B cell (primary cell): Measurements from ENCODE around the gene MED20.

Experiments
- EZH2 ChIP-seq: IDR thresholded peaks from 2 replicates; pipeline ENCODE4 v1.6.1; 2012; ENCODE audit warnings: borderline replicate concordance, low read depth, mild to moderate bottlenecking, moderate library complexity, low read length; ENCODE audit not compliant: insufficient read depth, poor library complexity, severe bottlenecking
- TF ChIP-seq, protein P1 (sequence below): fragments of 200-600 bp; IDR thresholded peaks from one replicate; pipeline ENCODE4 v1.8.0; 2022; ENCODE audit warnings: antibody characterized with exemption, mild to moderate bottlenecking

DNA sequence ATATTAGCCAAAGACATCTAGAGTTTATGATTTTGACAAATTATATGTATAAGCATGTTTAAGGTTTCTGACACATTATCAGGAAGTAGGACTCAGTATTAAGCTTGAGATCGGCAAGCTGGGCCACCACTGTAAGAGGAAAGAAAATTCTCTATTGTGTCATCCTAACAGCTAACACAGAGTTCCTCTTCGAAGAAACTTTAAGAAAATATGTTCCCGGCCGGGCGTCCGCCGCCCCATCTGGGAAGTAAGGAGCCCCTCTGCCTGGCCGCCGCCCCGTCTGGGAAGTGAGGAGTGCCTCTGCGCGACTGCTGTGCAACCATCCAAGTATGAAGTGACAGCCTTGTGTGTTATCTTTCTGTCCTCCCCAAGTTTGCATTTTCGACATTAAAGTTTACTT is 48.8 kb downstream of the MED20 start:
- TF ChIP-seq, protein P1, sequence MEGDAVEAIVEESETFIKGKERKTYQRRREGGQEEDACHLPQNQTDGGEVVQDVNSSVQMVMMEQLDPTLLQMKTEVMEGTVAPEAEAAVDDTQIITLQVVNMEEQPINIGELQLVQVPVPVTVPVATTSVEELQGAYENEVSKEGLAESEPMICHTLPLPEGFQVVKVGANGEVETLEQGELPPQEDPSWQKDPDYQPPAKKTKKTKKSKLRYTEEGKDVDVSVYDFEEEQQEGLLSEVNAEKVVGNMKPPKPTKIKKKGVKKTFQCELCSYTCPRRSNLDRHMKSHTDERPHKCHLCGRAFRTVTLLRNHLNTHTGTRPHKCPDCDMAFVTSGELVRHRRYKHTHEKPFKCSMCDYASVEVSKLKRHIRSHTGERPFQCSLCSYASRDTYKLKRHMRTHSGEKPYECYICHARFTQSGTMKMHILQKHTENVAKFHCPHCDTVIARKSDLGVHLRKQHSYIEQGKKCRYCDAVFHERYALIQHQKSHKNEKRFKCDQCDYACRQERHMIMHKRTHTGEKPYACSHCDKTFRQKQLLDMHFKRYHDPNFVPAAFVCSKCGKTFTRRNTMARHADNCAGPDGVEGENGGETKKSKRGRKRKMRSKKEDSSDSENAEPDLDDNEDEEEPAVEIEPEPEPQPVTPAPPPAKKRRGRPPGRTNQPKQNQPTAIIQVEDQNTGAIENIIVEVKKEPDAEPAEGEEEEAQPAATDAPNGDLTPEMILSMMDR = no peak
- TF ChIP-seq EZH2 = no peak
